NCI-H2171 treated with DMSO at 0.1 percent for 48 hours (cell line): ENCODE data around the gene KRTAP10-3.
"Not testable (repeated sequence)": the region's sequence is repeated elsewhere in the genome, so short reads cannot be mapped to it uniquely, and the experiment has no call there.

ENCODE experiments used
- DNase-seq: peaks from one replicate; lab custom pipeline; 2025; lab: John Stamatoyannopoulos, UW

The KRTAP10-3 gene

DNA sequence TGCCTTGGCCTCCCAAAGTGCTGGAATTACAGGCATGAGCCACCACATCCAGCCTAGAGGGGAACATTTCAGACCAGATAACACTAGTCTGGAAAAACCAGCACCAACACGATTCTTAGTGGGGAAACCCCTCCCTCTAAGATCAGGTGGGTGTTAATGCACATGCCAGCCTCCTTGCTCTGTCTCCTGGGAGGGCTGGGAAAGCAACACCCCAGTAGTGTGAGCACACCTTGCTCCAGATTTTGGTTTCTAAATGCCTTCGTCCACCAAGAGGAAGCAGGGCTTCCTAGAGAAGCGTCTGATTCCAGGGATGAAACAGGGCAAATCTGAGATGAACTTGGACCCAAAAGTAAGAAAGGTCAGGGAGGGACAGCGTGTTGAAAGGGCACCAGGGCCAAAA, 12.7 kb upstream of the KRTAP10-3 start:
- DNase-seq = no peak

DNA sequence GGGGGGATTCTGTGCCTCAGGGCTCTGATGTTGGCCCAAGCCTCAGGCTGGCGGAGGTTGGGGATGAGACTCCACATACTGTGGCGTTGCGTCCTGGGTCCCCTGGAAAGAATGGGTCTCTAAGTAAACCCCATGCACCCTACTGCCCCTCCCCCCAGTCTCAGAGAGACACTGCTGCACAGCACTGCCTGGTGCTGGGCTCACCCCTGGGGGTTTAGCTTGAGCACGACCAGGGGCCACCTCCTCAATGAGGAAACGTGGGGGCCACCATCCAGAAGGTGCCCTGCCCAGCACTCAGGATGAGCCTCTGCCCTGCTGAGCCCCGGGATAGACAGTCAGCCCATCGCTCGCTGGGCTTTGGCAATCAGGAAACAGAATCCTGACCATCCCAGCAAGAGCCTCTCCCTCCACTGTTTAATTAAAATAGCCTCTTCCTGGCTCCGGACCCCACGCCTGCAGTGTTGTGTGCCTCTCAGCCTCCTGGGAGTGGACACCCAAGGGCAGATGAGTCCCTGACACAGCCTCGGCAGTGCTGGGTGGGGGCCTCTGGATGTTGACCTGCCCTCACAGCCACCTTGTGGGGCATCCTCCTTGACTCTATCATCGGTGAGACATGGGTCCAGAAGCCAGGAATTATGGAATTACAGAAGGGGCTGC, 11.4 kb upstream of the KRTAP10-3 start:
- no peak for DNase-seq

DNA sequence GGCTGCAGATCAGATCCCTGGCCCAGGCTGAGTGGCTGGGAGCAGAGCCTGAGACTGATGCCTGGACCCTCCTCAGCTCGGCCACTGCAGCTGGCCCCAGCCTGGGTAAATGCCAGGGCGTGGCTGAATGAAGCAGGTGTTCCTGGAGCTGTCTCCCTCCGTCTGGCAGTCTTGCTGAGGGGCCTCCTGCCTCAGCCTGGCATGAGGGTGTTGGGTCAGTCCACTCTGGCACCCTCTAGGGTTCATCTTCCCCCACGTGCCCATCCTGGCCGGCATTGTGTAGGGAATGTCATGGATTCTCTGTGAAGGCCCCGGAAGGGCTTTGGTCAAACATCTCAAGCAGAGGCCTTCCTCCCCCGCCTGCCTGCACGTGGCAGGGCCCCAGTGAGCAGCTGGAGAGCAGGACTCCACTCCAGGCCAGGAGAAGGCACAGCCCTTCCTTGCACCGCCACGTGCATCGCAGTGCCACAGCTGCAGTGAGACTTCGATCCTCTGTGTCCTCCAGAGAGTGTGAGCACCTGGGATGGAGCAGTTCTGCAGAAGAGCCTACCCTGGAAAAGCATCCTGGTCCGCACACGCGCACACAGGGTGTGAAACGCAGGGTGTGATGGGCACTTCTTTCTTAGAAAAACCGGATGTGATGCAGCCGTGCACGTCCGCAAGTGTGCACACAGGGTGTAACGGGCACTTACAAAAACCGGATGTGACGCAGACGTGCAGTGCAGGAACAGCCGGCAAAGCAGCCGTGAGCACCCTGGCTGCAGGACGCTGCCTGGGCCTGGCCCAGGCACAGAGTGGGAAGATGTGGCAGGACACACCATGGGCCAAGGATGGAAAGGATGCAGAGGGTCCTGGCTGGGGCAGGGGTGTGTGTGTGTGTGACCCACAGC, 10.3 kb upstream of the KRTAP10-3 start:
- DNase-seq = no peak

DNA sequence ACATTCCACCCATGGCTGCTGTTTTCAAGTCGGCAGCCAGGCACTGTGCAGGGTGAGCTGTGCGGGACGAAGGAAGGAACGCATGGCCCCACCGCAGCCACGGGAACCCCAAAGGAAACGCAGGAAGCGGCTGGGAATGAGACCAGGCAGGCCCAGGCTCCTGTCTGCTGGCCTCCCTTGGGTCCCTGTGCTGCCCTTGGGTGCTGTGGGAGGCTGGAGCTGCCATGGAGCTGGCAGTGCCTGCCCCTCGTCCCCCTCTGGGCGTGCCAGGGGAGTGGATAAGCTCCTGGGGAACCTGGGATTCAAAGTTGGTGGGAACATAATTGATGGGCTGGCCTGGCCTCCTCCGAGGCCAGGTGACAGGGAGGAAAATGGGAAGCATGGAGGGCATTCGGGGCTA, 9.7 kb upstream of the KRTAP10-3 start:
- DNase-seq = no peak

DNA sequence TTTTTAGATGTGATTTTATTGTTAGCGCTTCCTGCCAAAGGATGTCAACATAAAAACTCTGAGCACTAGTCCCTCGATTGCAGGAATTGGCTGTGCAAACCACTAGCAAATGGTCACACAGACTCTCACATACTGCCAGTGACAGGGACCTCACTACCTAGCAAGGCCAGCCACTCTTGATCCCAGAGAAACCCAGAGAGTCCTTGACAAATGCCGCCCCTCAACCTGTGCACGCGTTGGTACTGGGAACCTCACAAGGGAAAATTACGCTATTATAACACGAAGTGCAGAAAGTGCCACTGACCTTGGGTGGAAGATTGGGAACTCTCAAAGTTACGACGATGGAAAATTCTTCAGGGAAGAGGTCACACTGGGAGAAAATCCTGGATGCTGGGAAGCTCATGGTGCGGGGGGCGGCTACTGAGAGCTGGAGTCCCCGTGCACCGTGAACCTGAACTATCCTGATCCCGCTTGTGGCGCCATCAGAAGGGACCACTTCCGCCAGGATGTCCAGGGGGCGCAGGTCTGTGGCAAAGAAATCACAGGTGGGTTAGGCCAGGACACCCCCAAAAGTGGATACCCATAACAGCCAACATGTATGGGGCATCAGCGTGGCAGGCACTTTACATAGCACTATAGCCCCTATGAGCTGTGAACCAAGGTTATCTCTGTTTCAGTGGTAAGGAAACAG, 9.0 kb upstream of the KRTAP10-3 start:
- DNase-seq = no peak

DNA sequence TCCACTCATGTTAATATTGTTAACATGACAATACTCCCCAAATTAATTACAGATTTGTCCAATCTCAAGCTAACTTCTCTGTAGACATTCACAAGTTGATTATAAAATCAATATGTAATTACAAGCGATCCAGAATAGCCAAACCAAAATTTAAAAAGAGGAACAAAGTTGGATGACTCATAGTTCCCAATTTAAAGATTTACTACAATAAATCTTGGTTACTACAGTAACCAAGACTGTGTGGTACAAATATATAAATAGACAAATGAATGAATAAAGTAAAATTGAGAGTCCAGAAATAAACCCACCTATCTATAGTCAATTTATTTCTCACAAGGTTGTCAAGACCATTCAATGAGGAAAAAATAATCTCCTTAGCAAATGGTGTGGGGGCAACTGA, 7.8 kb upstream of the KRTAP10-3 start:
- no peak for DNase-seq

DNA sequence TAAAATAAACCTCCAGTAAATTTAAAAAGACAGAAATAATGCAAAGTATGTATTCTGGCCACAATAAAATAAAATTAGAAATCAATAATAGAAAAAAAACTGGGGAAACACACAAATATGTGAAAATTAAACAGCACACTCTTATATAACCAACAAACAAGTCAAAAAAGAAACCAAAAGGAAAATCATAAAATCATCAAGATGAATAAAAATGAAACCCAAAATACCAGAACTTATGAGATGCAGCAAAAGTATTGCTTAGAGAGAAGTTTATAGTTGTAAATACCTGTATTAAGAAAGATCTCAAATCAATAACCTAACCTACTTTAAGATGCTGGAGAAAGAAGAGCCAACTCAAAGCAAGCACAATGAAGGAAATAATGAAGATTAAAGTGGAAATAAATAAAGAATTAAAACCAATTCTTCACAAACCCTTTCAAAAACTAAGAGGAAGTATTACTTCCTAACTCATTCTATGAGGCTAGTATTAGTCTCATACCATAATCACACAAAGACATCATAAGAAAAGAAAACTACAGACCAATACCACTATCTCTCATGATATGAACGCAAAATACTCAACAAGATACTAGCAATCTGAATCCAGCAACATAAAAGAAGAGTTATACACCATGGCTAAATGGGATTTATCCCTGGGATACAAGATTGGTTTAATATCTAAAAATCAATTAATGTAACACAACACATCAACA, 6.4 kb upstream of the KRTAP10-3 start:
- DNase-seq = no peak

DNA sequence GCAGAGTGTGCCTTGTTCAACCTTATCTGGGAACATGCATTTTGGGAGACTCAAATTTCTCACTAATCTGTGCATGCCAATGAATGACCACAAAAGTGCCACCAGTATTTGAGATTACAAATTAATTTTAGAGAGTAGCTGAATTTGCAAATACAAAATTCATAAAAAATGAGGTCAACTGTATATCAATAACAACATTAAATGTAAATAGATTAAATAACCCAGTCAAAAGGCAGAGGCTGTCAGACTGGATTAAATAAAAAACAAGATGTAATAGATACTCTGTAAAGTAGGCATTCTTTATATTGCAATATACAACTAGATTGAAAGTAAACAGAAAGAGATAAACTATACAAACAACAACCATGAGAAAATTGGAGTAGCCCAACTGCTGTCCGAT, 5.5 kb upstream of the KRTAP10-3 start:
- DNase-seq = no peak

DNA sequence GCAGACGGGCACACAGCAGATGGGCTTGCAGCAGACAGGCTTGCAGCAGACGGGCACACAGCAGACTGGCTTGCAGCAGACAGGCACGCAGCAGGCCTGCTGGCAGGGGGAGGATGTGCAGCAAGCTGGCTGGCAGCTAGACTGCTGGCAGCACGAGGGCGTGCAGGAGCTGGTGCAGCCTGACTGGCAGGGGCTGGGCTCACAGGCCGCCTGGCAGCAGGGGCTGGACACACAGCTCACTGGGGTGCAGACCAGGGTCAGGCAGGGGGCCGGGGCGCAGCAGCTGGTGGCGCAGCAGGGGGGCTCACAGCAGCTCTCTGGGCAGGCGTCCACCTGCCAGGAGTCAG, 293 bp downstream of the KRTAP10-3 start:
- not testable (repeated sequence) for DNase-seq

DNA sequence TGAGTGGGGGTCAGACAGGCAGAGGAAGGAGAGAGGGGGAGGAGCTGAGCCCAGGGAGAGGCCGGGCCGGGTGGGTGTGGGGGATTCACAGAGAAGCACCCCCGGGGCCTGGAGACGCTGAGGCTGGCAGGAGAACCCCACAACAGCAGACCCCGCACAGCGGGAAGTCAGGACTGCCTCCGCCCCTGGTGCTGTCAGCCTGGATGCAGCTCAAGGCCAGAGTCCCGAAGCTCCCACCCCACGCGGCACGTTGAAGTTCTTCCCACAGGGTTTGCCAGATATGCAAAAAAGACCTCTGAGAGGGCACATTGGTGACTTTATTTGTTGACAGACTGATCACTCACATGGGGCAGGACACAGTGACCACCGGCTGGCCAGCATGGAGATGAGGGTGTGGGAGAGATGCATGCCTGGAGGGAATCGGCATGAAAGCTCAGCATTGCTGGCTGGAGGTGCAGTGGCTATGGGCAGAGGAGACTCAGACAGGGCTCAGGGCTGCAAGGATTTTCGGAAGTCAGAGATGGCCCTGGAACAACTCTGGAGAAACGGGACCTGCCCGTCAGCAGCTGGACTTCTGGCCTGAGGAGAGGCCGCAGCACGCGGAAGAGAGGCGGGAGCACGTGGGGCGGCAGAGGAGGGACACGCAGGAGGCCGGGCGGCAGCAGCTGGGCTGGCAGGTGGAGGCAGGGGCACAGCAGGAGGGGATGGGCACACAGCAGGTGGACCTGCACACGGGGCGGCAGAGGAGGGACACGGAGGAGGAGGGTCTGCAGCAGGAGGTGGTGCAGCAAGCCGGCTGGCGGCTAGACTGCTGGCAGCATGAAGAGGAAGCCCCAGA, 885 bp downstream of the KRTAP10-3 start:
- DNase-seq = no peak

DNA sequence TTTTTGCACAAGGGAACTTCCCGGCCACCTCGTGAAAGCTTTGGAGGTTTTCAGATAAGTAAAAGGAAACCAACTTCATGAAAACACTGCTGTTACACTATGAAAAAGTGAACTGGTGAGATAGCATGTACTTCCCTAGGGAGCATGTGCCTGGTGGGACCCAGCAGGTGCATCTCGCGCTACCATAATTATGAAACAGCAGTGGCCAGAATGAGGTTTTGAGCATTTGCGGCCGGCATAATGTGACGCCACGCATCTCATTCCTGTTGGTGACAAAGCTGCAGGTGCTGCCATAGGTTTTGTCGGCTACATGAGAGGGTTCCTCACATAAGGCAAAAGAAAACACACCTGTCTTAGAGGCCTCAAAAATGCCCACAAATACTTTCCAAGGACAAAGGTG, 1.7 kb downstream of the KRTAP10-3 start:
- DNase-seq = no peak

DNA sequence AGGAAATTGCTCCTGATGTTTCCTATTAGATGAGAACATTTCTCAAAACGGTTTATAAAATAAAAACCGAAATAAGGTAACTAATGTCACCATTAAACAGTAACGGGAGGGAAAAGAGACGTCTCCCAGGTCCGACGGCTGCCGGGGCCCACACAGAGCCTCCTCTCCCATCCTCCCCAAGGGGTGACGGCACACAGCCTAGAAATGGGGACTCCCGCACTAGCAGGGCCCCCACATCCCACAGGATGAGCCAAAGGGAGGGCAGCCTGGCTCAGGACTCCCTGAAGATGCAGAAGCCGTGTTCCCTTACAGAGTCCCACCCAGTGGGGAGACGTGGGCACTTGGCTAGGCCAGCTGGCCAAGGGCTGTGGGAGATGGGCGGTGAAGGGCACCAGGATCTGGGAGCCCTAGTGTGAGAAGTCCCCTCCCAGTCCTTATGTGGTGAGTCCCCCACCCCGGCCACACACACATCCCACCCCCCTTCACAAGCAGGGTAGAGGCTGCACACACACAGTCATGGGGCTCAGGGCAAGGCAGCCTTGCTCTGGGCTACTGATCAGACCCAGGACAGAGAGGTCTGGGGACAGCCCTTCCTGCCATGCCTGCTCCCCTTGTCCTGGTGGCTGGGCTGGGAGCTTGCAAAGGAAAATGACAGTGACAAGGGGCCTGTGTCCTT, 3.3 kb downstream of the KRTAP10-3 start:
- no peak for DNase-seq

DNA sequence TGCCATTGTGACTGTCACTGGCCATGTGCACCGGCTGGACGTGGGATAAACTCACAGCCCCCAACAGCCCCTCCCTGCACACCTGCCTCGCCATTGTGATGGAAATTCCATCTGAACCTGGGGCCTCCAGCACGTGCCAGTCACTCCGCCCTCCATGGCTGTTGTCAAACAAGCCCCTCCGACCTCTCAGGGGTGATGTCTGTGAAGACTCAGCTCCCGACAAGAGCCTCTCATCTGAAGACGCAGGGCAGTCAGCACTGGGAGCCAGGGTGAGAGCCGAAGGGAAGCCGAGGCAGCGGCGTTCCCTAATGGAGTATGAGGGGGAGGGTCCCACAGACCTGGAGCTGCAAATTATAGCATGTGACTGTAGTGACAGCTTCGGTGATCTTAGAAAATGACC, 5.9 kb downstream of the KRTAP10-3 start:
- DNase-seq = no peak

DNA sequence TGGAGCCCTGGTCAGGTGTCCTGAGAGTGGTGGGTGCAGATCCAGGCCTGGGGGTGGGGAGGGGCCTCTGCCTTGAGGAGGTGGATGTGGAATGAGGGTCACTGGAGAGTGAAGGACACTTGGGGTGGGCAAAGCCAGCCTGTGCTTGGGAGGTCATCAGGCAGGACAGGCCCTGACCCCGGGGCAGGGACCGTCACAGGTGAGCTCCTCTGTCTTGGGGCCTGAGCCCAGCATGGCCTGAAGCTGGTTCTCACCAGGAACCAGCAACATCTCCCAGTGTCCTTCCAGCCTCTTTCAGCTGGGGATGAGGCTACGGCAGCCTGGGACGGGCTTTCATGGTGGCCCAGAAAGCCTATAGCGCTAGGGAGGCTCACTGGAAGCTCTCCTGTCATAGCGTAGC, 6.5 kb downstream of the KRTAP10-3 start:
- no peak for DNase-seq

DNA sequence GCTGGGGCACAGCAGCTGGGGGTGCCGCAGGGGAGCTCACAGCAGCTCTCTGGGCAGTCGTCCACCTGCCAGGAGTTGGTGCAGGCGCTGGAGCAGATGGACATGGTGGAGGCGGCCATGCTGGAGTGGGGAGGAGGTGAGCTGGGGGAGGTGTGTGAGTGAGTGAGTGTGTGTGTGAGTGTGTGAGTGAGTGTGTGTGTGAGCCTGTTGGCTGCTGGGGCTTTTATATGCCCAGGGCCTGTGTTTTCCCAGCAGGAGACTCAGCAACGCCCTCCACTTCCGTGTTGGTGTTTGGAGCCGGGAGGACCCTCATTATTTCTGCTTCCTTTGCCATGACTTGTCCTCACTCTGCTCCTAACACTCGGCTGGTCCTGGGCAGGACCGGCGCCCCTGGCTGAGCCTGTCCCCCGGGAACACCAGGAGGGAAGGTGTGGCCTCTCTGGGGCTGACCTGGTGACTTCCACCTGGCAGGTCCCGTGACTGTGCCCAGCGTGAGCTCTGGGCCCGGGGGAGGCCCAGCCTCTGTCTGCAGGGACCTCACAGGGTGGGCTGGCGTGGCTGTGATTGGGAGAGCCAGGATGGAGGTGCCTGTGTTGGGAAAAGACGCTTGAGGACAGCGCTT, 7.1 kb downstream of the KRTAP10-3 start, which contains the start of gene KRTAP10-2:
TSS of gene KRTAP10-2 (minus strand) at position 166 of the 622 bp plus-strand sequence. CDS start at position 119, 47 bp downstream.
- DNase-seq = no peak

DNA sequence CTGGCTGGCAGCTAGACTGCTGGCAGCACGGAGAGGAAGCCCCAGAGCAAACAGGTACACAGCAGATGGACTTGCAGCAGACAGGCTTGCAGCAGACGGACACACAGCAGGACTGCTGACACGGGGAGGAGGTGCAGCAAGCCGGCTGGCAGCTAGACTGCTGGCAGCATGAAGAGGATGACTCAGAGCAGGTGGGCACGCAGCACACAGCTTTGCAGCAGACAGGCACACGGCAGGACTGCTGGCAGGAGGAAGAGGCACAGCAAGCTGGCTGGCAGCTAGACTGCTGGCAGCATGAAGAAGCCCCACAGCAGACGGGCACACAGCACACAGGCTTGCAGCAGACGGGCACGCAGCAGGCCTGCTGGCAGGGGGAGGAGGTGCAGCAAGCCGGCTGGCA, 7.8 kb downstream of the KRTAP10-3 start:
- no peak for DNase-seq

DNA sequence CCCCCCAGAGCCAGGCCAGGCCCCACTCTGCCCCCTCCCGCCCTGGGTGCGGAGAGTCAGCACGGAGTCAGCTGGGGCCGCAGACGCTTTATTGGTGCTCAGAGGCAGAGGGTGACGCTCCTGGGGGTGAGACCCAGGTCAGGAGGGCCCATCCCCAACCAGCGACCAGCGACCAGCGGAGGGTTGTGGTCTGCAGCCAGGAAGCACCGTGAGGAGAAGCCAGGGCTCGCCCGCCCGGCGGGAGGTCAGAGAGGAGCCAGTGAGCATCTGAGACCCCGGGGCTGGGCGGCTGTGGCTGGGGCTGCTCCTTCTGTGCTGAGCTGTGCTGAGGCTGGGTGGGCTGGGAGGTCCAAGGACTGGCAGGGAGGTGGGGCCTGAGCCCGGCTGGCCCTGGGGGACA, 8.3 kb downstream of the KRTAP10-3 start:
- DNase-seq = not testable (repeated sequence)

DNA sequence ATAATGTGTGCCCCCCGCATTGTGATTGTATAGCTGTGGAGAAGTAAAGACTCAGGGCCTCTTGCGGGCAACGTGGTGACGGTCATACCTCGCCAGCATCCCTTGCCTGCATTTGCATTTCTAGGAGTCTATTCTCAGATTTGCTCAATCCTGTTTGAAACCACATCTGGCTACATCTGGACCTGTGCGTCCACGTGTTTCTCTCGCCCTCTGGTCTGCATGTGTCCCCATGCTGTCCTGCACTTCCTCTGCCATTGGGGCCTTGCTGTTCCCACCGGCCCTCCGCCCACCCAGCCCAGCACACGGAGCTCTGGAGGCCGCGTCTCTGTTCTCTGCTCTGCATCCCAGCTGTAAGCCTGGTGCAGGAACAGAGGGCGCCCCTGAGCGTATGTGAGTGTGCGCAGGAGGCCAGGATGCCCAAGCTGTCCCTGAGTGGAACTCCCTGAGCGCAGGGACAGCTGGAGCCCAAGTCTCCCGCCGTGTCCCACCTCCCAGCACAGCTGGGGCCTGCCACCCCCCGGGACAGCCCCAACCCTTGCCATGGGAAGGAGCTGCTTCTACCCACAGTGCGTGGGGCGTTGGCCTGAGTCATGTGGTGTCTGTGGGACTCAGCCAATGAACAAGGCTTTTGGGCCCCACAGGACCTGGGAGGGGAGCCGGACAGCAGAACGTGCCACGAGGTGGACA, 8.9 kb downstream of the KRTAP10-3 start:
- DNase-seq = no peak

DNA sequence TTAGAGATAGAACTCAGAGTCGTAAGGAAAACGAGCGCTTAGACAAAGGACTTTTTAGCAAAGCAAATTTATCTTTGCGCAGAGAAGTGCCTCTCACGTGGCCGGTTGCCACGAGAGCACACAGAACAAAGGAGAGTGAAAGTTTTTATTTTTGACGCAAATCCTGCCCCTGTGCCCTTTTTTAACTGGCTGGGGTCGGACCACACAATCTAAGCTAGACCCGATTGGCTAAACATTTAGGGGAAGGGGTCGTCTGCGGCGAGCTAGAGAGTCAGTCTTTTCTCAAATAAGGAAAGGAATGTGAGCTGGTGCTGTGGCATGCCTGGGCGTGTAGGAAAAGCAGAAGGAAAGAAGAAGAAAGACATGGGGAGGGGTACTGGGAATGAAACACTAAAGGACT, 9.7 kb downstream of the KRTAP10-3 start:
- DNase-seq = no peak

DNA sequence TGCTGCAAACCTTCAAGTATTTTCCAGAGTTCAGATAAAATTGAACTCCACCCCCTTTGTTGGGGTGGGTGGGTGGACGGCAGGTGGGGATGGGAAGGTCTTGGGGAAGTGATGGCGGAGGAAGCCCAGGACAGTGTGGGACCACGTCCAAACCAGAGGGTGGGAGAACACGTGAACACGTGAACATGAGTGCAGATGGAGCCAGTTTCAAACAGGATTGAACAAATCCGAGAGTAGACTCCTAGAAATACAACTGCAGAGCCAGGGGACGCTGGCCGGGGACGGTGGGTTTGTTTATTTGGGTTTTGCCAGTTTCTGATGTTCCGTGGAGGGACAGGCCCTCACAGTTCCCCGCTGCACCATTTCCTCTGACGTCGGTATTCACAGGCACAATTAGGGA, 10.2 kb downstream of the KRTAP10-3 start:
- no peak for DNase-seq
